ENCODE results near the gene LDB3.

- no peak for TF ChIP-seq CREB5 (CRISPR knock-in tag; IDR thresholded peaks at IDR 0.05; ENCODE audit: low read depth)
- no peak for TF ChIP-seq ZFP30 (CRISPR knock-in tag; IDR thresholded peaks at IDR 0.05)
- no peak for TF ChIP-seq CSDC2 (CRISPR knock-in tag; IDR thresholded peaks at IDR 0.05)
- TF ChIP-seq PATZ1 (CRISPR knock-in tag; IDR thresholded peaks at IDR 0.05; ENCODE audit: borderline replicate concordance) = no peak
- no peak for TF ChIP-seq GLIS3 (CRISPR knock-in tag; IDR thresholded peaks at IDR 0.05)
Observed at GRCh38 chr10:86763404-86763803, 95.1 kb downstream of the LDB3 start.
